ENCODE results near the gene ALDH1A1. TPM values are rescaled to one million over a fixed set of nuclear protein-coding genes. Genes with fewer than 3 reads are reported as not detected.

Gene ALDH1A1
- total RNA-seq, 1 experiment from 2014 or later: 8.8 TPM

DNA sequence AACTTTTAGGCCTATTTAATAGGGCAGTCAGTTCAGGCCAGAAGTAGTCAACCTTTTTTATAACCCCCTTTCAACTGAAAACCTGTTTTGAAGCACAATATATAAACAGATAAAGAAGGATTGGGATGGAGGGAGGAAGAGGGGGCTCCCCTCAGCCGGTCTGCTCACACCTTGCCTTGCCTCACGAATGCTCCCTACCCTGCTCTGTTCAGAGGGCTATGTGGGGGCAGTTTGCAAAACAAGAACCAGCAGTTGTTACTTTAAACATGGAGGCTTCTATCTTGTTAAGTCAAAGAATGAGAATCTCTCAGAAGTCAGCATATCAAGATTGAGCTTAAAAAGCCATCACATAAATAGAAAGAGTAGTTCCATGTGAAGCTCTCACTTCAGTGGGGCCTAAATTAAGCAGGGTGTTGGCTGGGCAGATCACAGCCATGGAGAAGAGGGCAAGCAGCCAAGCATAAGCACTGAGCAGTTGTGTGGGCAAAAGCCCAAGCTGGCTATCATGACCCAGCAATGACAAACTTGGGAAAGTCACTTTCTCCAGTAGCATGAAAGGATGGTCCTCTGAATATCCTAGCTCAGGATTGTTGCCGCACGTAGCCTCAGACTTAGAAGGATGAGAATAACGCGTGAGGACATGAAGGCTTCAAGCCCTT, 70.6 kb downstream of the ALDH1A1 start:
- POLR2A ChIA-PET (ENCODE audit: low non-redundant PET): no interaction called here

DNA sequence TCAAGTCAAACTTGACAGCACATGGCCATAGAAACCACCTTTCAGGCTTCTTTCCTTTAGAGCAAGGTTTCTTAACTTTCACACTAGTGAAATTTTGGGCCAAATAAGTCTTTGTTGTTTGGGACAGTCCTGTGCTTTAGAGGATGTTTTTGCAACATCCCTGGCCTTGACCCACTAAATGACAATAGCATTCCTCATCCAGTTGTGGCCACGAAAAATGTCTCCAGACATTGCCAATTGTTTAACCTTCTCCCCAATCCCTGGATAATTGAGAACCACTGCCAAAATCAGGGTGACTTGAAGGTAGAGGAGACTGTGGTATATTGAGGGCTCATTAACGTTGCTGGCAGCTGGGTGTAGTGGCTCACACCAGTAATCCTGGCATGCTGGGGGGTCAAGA, 72.0 kb downstream of the ALDH1A1 start:
- Histone ChIP-seq H3K4me3 (ENCODE audit: low read depth, low read length, poor library complexity, severe bottlenecking) (no peak overlapping the region), H3K4me1 (ENCODE audit: insufficient read depth, low read length, poor library complexity, severe bottlenecking) (no peaks in the 10 kb centered on the region), H3K9me3 (ENCODE audit: low read depth, low read length, poor library complexity, severe bottlenecking) (no peaks in the 10 kb centered on the region), H3K36me3 (ENCODE audit: insufficient read depth, low read length, poor library complexity, severe bottlenecking) (no peaks in the 10 kb centered on the region), H3K27ac (ENCODE audit: low read depth, low read length, poor library complexity, severe bottlenecking) (no peak overlapping the region), H3K27me3 (replicated peaks; ENCODE audit: insufficient read depth, low read depth, low read length, poor library complexity) (no peaks in the 10 kb centered on the region)
- ChIA-PET POLR2A (ENCODE audit: low non-redundant PET) (no interaction called here), CTCF (no interaction called here)
- intact Hi-C loops (cut with micrococcal nuclease; ENCODE audit: unreplicated experiment): no loop called here
- TF ChIP-seq EZH2 (IDR thresholded peaks at IDR 0.05; ENCODE audit: borderline replicate concordance, low read depth, low read length, poor library complexity, severe bottlenecking): no peak
- TF ChIP-seq, protein P1, sequence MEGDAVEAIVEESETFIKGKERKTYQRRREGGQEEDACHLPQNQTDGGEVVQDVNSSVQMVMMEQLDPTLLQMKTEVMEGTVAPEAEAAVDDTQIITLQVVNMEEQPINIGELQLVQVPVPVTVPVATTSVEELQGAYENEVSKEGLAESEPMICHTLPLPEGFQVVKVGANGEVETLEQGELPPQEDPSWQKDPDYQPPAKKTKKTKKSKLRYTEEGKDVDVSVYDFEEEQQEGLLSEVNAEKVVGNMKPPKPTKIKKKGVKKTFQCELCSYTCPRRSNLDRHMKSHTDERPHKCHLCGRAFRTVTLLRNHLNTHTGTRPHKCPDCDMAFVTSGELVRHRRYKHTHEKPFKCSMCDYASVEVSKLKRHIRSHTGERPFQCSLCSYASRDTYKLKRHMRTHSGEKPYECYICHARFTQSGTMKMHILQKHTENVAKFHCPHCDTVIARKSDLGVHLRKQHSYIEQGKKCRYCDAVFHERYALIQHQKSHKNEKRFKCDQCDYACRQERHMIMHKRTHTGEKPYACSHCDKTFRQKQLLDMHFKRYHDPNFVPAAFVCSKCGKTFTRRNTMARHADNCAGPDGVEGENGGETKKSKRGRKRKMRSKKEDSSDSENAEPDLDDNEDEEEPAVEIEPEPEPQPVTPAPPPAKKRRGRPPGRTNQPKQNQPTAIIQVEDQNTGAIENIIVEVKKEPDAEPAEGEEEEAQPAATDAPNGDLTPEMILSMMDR (conservative IDR thresholded peaks at IDR 0.05; ENCODE audit: low read depth, low read length): no peak
- DNase-seq (ENCODE audit: low spot score): no peak
- no TSS peak for BruUV-seq (replicated peaks)

More for the DNA sequence above, 70.6 kb downstream of the ALDH1A1 start:
- no TSS peak for BruUV-seq (replicated peaks)
- intact Hi-C loops (cut with micrococcal nuclease; ENCODE audit: unreplicated experiment): no loop called here
- H3K4me1 ChIP-seq (ENCODE audit: insufficient read depth, low read length, poor library complexity, severe bottlenecking): no peaks in the 10 kb centered on the region
- H3K27ac ChIP-seq (ENCODE audit: low read depth, low read length, poor library complexity, severe bottlenecking): no peak overlapping the region
- H3K4me3 ChIP-seq (ENCODE audit: low read depth, low read length, poor library complexity, severe bottlenecking): no peak overlapping the region
- no peaks in the 10 kb centered on the region for H3K27me3 ChIP-seq (replicated peaks; ENCODE audit: insufficient read depth, low read depth, low read length, poor library complexity)
- no peak for DNase-seq (ENCODE audit: low spot score)
- TF ChIP-seq, protein P1 (conservative IDR thresholded peaks at IDR 0.05; ENCODE audit: low read depth, low read length): no peak
- no peak for TF ChIP-seq EZH2 (IDR thresholded peaks at IDR 0.05; ENCODE audit: borderline replicate concordance, low read depth, low read length, poor library complexity, severe bottlenecking)
- CTCF ChIA-PET: no interaction called here
- H3K36me3 ChIP-seq (ENCODE audit: insufficient read depth, low read length, poor library complexity, severe bottlenecking): no peaks in the 10 kb centered on the region
- H3K9me3 ChIP-seq (ENCODE audit: low read depth, low read length, poor library complexity, severe bottlenecking): no peaks in the 10 kb centered on the region

DNA sequence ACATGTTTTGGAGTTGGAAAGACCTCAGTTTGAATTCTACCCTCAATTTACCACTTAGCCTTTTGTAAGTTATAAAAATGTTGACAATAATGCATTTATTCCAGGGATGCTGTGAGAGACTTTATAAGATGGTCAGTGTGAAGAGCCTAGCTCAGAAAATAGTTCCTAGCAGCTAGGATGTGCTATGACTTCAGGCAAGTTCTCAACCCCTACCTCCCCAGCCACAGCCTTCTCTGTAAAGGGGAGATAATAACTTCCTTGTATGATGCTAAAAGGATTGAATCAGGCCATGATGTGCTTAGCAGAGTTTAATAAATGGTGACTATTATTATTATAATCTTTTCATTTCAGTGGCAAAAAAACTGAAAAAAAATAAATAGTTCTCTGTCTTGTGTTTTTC, 77.6 kb downstream of the ALDH1A1 start:
- no TSS peak for BruUV-seq (replicated peaks)
- Histone ChIP-seq H3K36me3 (ENCODE audit: insufficient read depth, low read length, poor library complexity, severe bottlenecking) (no peaks in the 10 kb centered on the region), H3K4me1 (ENCODE audit: insufficient read depth, low read length, poor library complexity, severe bottlenecking) (no peaks in the 10 kb centered on the region), H3K4me3 (ENCODE audit: low read depth, low read length, poor library complexity, severe bottlenecking) (no peak overlapping the region), H3K27ac (ENCODE audit: low read depth, low read length, poor library complexity, severe bottlenecking) (no peak overlapping the region), H3K27me3 (replicated peaks; ENCODE audit: insufficient read depth, low read depth, low read length, poor library complexity) (no peaks in the 10 kb centered on the region), H3K9me3 (ENCODE audit: low read depth, low read length, poor library complexity, severe bottlenecking) (no peaks in the 10 kb centered on the region)
- TF ChIP-seq, protein P1 (conservative IDR thresholded peaks at IDR 0.05; ENCODE audit: low read depth, low read length): no peak
- no peak for TF ChIP-seq EZH2 (IDR thresholded peaks at IDR 0.05; ENCODE audit: borderline replicate concordance, low read depth, low read length, poor library complexity, severe bottlenecking)
- intact Hi-C loops (cut with micrococcal nuclease; ENCODE audit: unreplicated experiment): no loop called here
- ChIA-PET POLR2A (ENCODE audit: low non-redundant PET) (no interaction called here), CTCF (no interaction called here)
- no peak for DNase-seq (ENCODE audit: low spot score)
